ENCODE measurements around the gene SCARB1.
"Not testable (repeated sequence)": the region's sequence is repeated elsewhere in the genome, so short reads cannot be mapped to it uniquely, and the experiment has no call there.

Gene SCARB1

GRCh38 chr12:124863416-124864325, at the start of gene SCARB1:
Gene SCARB1, minus strand, starts transcription at chr12:124863864. Its CDS starts 144 bp downstream, at chr12:124863720.
- peak; percentile 91 for DNase-seq (ENCODE audit: low spot score)

- not testable (repeated sequence) for DNase-seq (ENCODE audit: low spot score)
Measured at GRCh38 chr12:124912529-124913287, 49.0 kb upstream of the SCARB1 start.

GRCh38 chr12:124911521-124911920, 47.9 kb upstream of the SCARB1 start:
- DNase-seq (ENCODE audit: low spot score), result not testable (repeated sequence)

GRCh38 chr12:124910561-124911478, 47.2 kb upstream of the SCARB1 start:
- no peak for DNase-seq (ENCODE audit: low spot score)

DNA sequence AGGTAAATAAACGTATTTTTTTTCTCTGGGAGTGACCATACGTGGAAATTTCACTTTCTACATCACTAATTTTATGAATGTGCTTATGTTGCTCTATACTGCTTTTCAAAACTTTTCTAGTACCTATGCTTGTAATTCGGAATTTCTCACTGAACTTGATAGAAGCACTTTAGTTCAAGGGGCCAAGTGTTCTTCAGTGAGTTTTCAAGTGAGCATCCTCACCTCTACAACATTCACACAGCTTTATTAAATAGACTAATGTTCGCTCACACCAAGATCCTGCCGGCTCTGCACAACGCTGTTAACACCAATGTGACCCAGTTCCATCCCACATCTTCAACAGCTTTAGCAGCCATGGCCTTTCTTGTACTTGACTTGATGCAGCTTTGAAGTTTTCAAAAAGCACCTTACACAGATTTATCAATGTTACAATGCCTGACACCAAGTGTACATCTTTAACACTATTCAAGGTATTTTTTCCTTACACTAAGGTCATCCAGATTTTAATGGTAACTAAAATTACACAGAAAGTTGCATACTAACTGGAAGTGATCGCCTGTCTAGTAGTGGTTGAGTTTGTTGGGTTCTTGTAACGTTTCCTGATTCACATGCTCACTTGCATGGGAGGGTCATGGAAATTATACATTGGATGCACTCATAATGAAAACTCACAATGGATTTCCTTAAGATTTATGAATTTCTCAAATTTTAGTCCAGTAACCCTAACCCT, 46.3 kb upstream of the SCARB1 start:
- no peak for DNase-seq (ENCODE audit: low spot score)

GRCh38 chr12:124906606-124907261, 43.1 kb upstream of the SCARB1 start:
- peak; percentile 94 for DNase-seq (ENCODE audit: low spot score)

- peak; percentile 95 for DNase-seq (ENCODE audit: low spot score)
Measured at GRCh38 chr12:124904306-124905098, 40.8 kb upstream of the SCARB1 start.

DNA sequence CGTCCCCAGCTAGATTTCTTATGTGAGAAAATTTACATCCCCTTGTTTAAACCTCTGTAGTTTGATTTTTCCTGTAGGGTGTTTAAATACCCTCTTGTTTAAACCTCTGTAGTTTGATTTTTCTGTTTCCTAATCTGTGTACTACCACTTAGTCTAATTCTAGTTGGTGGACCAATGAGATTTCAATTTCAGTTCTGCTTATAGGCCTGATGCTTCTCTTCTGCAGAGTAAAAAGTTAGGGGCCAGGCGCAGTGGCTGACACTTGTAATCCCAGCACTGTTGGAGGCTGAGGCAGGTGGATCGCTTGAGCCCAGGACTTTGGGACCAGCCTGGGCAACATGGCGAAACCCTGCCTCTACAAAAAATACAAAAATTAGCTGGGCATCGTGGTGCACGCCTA, 39.3 kb upstream of the SCARB1 start:
- DNase-seq (ENCODE audit: low spot score), result no peak

DNA sequence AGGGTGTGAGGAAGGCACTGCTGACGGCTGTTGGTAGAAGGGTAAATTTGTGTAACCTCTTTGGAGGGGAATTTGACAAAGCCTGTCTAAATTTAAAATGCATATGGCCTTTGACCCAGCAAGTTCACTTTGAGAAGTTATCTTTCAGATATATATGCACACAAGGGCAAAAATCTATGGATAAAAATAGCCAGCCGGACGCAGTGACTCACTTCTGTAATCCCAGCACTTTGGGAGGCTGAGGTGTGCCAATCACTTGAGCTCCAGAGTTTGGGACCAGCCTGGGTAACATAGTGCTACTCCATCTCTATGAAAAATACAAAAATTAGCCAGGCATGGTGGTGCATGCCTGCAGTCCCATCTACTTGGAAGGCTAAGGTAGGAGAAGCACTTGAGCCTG, 37.3 kb upstream of the SCARB1 start:
- DNase-seq (ENCODE audit: low spot score), result no peak

GRCh38 chr12:124900345-124900795, 36.7 kb upstream of the SCARB1 start:
- not testable (repeated sequence) for DNase-seq (ENCODE audit: low spot score)

DNA sequence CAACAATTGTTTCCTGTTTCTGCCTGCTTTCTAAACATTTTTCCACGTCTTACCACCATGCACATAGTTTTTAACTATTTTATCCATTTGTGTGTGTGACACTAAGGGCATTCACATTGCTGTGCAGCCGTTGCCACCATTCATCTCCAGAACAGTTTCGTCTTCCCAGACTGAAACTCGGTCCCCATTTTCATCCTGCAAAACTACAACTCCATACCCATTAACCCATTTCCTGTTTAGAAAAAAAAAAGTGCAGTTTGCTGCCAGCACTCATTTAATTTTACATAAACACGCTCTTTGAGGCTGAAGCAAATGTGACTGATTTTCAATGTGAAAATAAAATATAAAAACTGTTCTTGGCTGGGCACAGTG, 35.2 kb upstream of the SCARB1 start:
- no peak for DNase-seq (ENCODE audit: low spot score)

- peak; percentile 84 for DNase-seq (ENCODE audit: low spot score)
Measured at GRCh38 chr12:124898200-124898922, 34.7 kb upstream of the SCARB1 start.

GRCh38 chr12:124896461-124896860, 32.8 kb upstream of the SCARB1 start:
- no peak for DNase-seq (ENCODE audit: low spot score)

DNA sequence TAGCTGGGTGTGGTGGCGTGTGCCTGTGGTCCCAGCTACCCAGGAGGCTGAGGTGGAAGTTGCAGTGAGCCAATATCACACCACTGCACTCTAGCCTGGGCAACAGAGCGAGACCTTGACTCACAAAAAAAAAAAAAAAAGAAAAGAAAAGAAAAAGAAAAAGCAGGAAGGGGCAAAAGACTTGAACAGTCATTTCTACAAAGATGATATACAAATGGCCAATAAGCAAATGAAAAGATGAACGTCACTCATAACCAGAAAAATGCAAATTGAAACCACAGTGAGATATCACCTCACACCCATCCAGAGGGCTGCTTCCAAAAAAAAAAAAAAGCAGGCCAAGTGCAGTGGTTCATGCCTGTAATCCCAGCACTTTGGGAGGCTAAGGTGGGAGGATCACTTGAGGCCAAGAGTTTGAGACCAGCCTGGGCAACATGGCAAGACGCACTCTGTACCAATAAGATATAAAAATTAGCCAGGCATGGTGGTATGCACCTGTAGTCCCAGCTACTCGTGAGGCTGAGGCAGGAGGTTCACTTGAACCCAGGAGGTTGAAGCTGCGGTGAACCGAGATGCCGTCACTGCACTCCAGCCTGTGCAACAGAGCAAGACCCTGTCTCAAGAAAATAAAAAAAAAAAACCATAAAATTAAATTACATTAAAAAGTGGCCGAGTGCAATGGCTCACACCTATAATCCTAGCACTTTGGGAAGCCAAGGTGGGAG, 30.3 kb upstream of the SCARB1 start:
- DNase-seq (ENCODE audit: low spot score), result no peak

- no peak for DNase-seq (ENCODE audit: low spot score)
Measured at GRCh38 chr12:124888260-124888659, 24.6 kb upstream of the SCARB1 start.

DNA sequence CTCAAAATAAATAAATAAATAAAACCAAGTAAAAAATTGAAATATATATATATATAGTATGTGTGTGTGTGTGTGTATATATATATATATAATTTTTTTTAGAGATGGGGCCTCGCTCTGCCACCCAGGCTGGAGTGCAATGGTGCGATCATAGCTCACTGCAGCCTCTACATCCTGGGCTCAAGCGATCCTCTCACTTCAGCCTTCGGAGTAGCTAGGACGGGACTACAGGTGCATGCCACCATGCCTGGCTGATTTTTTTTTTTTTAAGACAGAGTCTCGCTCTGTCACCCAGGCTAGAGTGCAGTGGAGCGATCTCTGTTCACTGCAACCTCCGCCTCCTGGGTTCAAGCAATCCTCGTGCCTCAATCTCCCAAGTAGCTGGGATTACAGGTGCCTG, 24.1 kb upstream of the SCARB1 start:
- DNase-seq (ENCODE audit: low spot score), result not testable (repeated sequence)

GRCh38 chr12:124884587-124885438, 21.1 kb upstream of the SCARB1 start:
- DNase-seq (ENCODE audit: low spot score), result no peak
